Stimulated activated CD8-positive, alpha-beta memory T cell treated with anti-CD3 and anti-CD28 coated beads, Interleukin-12 subunit alpha, Interleukin-12 subunit beta, amount 100 ng/mL, for 1 hour (primary cell): ENCODE measurements around the gene ESYT1.
"Not testable (repeated sequence)": the region's sequence is repeated elsewhere in the genome, so short reads cannot be mapped to it uniquely, and the experiment has no call there.

Experiments
- DNase-seq: peaks from one replicate; pipeline ENCODE4 v3.0.0-alpha.2; 2020; ENCODE audit warnings: low read depth

Gene ESYT1

DNA sequence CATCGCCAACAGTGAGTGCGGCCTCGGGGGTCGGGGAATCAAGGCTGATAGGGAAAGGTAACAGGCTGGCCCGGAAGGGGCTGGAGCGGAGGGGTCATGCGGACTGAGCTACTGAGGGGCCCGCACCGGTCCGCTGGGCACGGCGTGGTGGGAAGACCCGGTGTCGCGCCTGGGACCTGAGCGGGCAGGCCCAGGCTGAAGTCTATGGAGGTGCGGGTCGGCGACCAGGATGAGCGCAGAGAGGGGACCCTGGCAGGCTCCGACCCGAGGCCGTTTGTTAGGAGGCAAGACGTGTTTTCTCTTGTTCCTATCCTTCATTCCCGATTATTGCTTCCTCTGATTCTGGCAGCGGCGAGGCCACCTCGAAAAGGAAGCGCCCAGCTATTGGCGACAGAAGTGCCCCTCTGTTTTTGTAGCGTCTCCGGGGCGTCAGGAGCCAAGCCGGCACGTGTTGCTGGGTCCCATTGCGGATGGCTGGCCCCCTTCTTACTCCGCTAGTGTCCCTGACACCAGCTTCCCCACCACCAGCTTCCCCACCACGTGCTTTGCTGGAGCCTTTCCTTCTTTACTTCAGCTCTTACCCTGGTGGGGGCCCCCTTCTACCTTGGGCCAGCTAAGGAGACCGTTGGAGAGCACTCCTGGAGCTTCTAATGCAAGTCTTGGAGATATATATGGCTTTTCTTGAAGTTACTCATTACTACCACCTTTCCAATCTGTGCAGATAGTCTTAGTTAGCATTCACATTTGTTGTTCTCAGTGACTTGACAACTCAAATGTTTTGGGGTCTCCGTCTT lies 23.1 kb upstream of the ESYT1 start:
- DNase-seq = no peak

DNA sequence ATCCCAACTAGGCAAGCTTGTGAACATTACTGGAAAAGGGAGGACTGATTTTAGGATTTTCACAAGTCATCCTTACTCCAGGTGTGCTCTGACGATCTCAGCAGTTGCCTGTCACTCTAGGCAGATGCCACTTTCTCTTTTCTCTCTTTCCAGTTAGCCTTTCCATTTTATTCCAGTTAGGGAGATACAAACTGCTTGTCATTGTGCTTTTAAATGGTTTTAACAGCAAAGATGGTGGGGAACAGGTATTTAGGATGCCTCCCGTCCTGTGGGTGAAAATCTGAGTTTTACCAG lies 22.5 kb upstream of the ESYT1 start:
- no peak for DNase-seq

- DNase-seq = no peak
Measured at GRCh38 chr12:56107242-56107641, 20.8 kb upstream of the ESYT1 start.

- no peak for DNase-seq
Measured at GRCh38 chr12:56110571-56110970, 17.5 kb upstream of the ESYT1 start.

GRCh38 chr12:56114084-56114483 lies 14.0 kb upstream of the ESYT1 start:
- DNase-seq = no peak

DNA sequence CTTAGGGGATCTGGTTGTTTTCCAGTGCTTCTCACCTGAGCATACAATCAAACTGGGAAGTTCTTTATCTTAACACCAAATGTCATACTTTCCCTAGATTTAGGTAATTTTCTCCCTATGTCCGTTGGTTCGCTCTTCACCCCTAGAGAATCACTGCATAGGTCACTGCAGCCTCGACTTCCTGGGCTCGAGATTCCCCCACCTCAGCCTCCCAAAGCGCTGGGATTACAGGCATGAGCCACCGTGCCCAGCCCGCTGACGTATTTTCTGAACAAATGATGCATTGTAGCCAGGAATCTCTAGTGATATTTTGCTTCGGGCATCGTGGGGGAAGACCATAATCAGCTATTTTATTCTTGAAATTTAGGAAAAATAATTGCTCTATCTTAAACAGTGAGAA lies 12.7 kb upstream of the ESYT1 start:
- DNase-seq = no peak

DNA sequence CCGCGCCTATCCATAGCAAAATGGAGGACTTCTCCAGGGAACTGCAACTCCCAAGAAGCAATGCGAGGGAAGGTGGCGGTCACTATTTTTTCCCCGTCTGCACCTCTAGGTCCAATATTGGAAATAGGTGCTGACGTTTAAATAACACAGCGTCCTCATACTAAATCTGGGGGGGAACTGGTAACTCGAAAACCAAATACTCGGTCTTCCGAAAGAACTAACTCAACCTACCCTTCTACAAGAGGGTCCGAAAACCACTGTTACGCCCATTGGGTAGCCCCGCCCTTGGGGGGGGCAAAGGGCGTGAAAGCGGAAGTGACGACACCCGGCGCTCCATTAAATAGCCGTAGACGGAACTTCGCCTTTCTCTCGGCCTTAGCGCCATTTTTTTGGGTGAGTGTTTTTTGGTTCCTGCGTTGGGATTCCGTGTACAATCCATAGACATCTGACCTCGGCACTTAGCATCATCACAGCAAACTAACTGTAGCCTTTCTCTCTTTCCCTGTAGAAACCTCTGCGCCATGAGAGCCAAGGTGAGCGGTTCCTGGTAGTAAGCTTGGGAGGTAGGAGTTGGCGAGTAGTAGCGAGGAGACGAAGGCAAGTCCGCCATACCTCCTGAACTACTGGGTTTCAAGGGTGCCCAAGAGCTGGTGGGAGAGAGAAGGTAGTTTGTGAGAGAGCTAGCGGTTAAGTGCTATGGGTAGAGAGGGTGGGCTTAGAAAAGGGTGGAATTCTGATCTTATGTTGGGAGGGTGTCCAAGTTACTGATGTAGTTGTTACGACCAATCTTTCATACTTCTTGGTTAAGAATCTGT lies 11.6 kb upstream of the ESYT1 start, which contains the start of gene RPL41:
Gene RPL41, plus strand, starts transcription at position 367 of the 815 bp plus-strand sequence.
- DNase-seq = peak; percentile 94

DNA sequence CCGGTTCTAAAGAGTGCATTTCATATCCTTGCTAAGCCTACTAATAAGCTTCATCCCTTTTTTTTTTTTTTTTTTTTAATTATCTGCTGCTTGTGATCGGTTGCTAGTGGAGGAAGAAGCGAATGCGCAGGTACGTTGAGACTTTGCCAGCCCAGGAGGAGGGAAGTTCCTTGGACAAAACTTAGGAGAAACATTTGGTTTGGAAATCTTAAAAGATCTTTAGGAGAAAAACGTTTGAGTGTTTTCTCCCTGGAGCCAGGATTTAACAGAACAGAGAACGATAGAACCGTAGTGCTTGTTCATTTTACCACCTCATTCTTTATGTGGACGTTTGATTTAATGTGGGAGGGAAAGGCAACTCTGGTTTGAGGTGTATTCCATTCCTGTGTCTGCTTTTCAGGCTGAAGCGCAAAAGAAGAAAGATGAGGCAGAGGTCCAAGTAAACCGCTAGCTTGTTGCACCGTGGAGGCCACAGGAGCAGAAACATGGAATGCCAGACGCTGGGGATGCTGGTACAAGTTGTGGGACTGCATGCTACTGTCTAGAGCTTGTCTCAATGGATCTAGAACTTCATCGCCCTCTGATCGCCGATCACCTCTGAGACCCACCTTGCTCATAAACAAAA lies 10.9 kb upstream of the ESYT1 start:
- not testable (repeated sequence) for DNase-seq

DNA sequence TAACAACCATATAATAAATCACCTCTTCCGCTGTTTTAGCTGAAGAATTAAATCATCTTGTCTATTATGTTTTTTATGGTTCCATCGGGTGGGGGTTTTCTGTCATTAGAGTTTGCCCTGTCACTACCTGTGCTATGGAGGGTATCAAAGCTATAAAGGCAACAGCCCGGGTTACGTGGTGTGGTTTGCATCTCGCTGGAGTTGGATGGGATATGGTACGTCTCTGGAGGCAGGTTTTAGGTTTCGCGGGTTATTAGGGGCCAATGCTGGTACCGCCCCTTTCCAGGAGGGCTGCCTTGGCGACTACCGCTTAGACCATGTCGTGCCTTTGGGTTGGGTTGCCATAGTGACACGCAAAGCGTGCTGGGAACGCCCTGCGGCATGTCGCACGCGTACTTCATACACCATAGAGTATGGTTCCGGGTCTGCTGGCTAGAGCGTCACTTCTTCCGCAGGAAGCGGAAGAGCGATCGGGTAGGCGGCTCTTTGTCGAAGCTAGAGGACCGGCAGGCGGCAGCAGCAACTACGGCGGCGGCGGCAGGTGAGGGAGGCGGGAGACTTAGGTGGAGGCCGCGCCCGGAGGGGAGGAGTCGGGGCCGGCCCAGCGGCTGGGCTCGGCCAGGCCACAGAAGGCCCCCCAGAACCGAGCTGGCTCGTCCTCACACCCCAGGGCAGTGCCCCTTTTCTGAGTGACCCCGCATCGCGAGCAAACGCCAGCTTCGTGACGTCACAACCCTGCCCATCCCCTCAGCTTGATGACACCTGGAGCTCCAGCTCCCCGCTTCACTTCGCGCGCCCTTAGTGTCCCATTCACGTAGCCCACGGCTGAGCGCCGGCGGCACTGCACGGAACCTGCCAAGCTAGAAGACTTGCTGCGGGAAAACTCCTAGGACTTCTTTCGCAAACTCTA lies 10.0 kb upstream of the ESYT1 start, which contains the start of gene ZC3H10:
Gene ZC3H10, plus strand, starts transcription at position 489 of the 910 bp plus-strand sequence. CDS start 2,297 bp downstream, outside the sequence.
- peak; percentile 96 for DNase-seq

DNA sequence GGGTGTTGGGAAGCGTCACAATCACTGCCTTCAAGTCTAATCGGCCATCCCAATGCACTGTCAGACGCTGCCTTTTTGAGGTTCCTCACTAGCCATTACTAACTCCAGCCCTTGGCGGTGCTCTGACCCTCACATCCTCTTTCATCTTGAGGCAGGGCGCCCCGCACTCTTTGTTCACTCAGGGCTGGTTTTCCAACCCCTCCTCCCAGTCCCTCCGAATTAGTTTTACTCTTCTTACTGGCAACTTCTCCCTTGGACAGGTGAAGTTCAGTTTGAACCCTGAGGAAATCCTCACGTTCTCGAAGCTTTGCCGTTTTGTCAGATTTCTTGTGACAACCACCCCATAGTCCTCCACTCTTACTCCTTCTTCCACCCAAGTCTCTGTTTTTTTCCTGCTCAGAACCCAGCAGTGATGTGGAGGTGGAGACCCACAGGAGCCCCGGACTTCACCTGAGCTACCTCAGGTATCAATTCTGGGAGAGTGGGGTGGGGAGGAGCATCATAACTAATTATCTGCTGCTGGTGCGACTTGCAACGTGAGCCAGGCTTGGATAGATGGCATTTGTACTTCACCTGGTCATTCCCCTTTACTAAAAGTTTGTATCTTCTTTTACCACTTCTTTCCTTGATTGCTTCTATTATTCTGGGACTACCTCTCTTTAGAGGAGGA lies 9.2 kb upstream of the ESYT1 start:
- no peak for DNase-seq

- DNase-seq = no peak
Measured at GRCh38 chr12:56119361-56119796, 8.7 kb upstream of the ESYT1 start.

DNA sequence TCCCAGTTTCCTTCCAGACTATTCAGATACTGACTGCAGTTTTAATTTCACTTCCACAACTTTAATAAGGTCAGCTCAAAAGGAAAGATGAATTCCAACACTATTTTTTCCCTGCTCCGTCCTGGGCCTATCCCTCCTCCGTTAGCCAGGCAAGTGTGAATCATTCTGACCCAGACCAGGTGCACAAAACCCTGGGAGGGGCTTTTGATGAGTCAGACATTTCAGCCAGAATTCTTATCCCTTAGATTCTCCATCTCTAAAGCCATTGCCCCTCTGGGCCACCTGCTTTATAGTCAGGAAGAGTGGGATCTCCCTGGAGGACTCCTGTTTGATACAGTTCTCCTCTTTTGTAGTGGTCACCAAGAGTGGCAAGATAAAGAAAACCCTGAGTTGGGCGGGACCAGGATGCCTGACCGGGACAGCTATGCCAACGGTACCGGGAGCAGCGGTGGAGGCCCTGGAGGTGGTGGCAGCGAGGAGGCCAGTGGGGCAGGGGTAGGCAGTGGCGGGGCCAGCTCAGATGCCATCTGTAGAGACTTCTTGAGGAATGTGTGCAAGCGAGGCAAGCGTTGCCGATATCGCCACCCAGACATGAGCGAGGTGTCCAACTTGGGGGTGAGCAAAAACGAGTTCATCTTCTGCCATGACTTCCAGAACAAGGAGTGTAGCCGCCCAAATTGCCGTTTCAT lies 7.8 kb upstream of the ESYT1 start:
- no peak for DNase-seq

- no peak for DNase-seq
Measured at GRCh38 chr12:56121204-56121870, 6.7 kb upstream of the ESYT1 start.

GRCh38 chr12:56122637-56123036 lies 5.4 kb upstream of the ESYT1 start:
- DNase-seq = no peak

DNA sequence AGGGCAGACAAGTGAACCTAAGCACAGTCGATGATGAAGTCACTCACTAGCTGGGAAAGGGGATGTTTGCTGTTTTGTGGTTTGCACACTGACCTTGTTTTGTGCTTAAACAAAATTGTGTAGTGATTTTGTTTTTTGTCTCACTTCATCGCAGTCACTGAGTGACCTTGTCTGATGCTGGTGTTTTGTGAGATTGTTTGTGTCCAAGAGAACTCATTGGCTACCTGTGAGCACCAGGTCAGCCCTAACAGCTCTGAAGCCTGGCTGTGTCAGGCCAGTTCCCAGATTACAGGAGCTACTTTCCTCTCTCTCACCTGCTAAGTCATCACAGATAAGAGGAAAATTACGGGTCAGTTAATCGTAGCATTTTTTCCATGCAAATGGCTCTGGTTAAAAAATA lies 3.9 kb upstream of the ESYT1 start:
- DNase-seq = no peak

- DNase-seq = no peak
Measured at GRCh38 chr12:56126732-56127239, 1.3 kb upstream of the ESYT1 start.

GRCh38 chr12:56127485-56127887 lies 581 bp upstream of the ESYT1 start:
- no peak for DNase-seq

GRCh38 chr12:56128670-56129205 lies 671 bp downstream of the ESYT1 start:
- DNase-seq = no peak

- peak; percentile 75 for DNase-seq
Measured at GRCh38 chr12:56129206-56129941, 1.3 kb downstream of the ESYT1 start.
